Stimulated activated naive CD8-positive, alpha-beta T cell treated with anti-CD3 and anti-CD28 coated beads, Interleukin-15, Interleukin-2, amounts not matched to agents 100 ng/mL and 50 ng/mL, for 24 hours (primary cell): Measurements from ENCODE around the gene NFKBIZ.
"Not testable (repeated sequence)": the region's sequence is repeated elsewhere in the genome, so short reads cannot be mapped to it uniquely, and the experiment has no call there.

Experiments used
- H3K27ac Mint-ChIP-seq: one replicate; pipeline ENCODE4 v1.8.0; 2021; ENCODE audit warnings: mild to moderate bottlenecking, mixed read lengths
- H3K27me3 Mint-ChIP-seq: one replicate; pipeline ENCODE4 v1.8.0; 2021; ENCODE audit warnings: mixed read lengths
- H3K36me3 Mint-ChIP-seq: one replicate; pipeline ENCODE4 v1.8.0; 2021; ENCODE audit warnings: low read depth, mixed read lengths
- H3K4me1 Mint-ChIP-seq: one replicate; pipeline ENCODE4 v1.8.0; 2021; ENCODE audit warnings: low read depth, mixed read lengths
- H3K4me3 Mint-ChIP-seq: one replicate; pipeline ENCODE4 v1.8.0; 2021; ENCODE audit warnings: mild to moderate bottlenecking, mixed read lengths
- H3K9me3 Mint-ChIP-seq: one replicate; pipeline ENCODE4 v1.8.0; 2021; ENCODE audit warnings: mixed read lengths

The NFKBIZ gene

GRCh38 chr3:101851850-101852714, 2.8 kb downstream of the NFKBIZ start:
- Mint-ChIP-seq H3K27ac (peak overlapping the region; percentile 94), H3K9me3 (no peaks in the 10 kb centered on the region)

DNA sequence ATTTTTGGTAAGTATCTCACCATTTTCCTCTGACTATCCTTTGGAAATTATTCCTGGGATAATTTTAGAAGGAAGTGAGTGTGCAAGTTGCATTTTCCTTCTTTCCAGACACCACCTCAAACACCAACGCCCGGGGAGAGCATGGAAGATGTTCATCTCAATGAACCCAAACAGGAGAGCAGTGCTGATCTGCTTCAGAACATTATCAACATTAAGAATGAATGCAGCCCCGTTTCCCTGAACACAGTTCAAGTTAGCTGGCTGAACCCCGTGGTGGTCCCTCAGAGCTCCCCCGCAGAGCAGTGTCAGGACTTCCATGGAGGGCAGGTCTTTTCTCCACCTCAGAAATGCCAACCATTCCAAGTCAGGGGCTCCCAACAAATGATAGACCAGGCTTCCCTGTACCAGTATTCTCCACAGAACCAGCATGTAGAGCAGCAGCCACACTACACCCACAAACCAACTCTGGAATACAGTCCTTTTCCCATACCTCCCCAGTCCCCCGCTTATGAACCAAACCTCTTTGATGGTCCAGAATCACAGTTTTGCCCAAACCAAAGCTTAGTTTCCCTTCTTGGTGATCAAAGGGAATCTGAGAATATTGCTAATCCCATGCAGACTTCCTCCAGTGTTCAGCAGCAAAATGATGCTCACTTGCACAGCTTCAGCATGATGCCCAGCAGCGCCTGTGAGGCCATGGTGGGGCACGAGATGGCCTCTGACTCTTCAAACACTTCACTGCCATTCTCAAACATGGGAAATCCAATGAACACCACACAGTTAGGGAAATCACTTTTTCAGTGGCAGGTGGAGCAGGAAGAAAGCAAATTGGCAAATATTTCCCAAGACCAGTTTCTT, 3.9 kb downstream of the NFKBIZ start:
- H3K27me3 Mint-ChIP-seq, result no peaks in the 10 kb centered on the region
- no peaks in the 10 kb centered on the region for H3K9me3 Mint-ChIP-seq
- peak overlapping the region; percentile 95 for H3K4me3 Mint-ChIP-seq
- peaks cover 74% of the 10 kb centered on the region for H3K4me1 Mint-ChIP-seq
- H3K27ac Mint-ChIP-seq, result peak overlapping the region; percentile 94
- peaks cover 82% of the 10 kb centered on the region for H3K36me3 Mint-ChIP-seq

More at GRCh38 chr3:101851850-101852714, 2.8 kb downstream of the NFKBIZ start:
- Mint-ChIP-seq H3K4me1 (peaks cover 66% of the 10 kb centered on the region), H3K36me3 (peaks cover 71% of the 10 kb centered on the region), H3K4me3 (peak overlapping the region; percentile 95), H3K27me3 (no peaks in the 10 kb centered on the region)

DNA sequence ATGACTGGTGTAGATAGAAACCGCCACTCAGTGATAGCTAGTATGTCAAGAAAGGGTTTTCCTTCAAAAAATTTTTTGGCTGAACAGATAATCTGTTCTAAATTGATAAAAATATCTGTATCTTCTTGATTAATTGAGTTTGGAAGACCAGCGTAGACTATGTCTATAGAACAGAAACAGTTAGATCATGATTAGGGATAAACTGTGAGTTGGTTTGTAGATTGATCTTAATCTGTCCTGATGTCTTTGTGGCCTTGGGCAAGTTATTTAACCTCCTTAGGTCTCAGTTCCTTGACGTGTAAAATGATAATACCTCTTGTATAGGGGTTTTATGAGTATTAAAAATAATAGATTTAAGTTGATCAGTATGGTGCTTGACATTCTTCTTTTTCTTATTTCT, 4.7 kb downstream of the NFKBIZ start:
- no peaks in the 10 kb centered on the region for H3K27me3 Mint-ChIP-seq
- peaks cover 76% of the 10 kb centered on the region for H3K4me1 Mint-ChIP-seq
- no peaks in the 10 kb centered on the region for H3K9me3 Mint-ChIP-seq
- peak overlapping the region; percentile 71 for H3K4me3 Mint-ChIP-seq
- H3K36me3 Mint-ChIP-seq, result peaks cover 90% of the 10 kb centered on the region
- peak overlapping the region; percentile 74 for H3K27ac Mint-ChIP-seq

GRCh38 chr3:101854608-101855304, 5.4 kb downstream of the NFKBIZ start:
- Mint-ChIP-seq H3K9me3 (no peaks in the 10 kb centered on the region), H3K27me3 (no peaks in the 10 kb centered on the region), H3K4me1 (peaks cover 84% of the 10 kb centered on the region), H3K27ac (peak overlapping the region; percentile 74), H3K36me3 (peaks cover 98% of the 10 kb centered on the region), H3K4me3 (peak overlapping the region; percentile 71)

GRCh38 chr3:101857301-101857741, 8.0 kb downstream of the NFKBIZ start:
- Mint-ChIP-seq H3K4me1 (peaks cover 94% of the 10 kb centered on the region), H3K27ac (peak overlapping the region; percentile 15)

DNA sequence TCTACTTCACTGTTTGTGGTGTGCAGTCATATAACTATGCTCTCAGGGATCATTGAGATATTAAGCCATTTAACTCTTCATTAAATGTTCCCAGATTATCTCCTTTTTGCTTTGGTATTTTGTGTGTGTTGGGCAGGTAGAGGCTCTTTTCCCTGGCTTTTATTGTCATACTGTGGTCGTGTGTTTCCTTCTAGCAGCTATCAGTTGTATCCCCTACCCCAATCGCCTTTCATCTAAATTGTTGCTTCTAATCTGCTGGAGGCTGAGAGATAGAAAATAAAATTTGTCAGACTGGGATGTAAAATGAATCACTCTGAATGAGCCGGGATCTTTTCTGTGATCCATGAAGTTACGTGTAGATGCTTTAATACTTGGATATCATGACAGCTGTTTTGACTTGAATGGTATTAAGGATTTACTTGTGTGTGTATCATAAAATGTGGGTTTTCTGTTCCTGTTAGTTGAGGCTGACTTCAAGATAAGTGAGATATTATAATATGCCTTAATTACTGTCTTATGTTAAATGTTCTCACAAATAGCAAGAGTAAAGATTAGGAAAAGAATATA, 9.2 kb downstream of the NFKBIZ start:
- peak overlapping the region; percentile 30 for H3K4me3 Mint-ChIP-seq
- H3K36me3 Mint-ChIP-seq, result peaks cover 99% of the 10 kb centered on the region
- peaks cover 94% of the 10 kb centered on the region for H3K4me1 Mint-ChIP-seq
- H3K27ac Mint-ChIP-seq, result peak overlapping the region; percentile 22
- H3K9me3 Mint-ChIP-seq, result no peaks in the 10 kb centered on the region
- no peaks in the 10 kb centered on the region for H3K27me3 Mint-ChIP-seq

More at GRCh38 chr3:101857301-101857741, 8.0 kb downstream of the NFKBIZ start:
- H3K4me3 Mint-ChIP-seq, result peak overlapping the region; percentile 28
- H3K27me3 Mint-ChIP-seq, result no peaks in the 10 kb centered on the region
- H3K36me3 Mint-ChIP-seq, result peaks cover 99% of the 10 kb centered on the region
- H3K9me3 Mint-ChIP-seq, result no peaks in the 10 kb centered on the region

DNA sequence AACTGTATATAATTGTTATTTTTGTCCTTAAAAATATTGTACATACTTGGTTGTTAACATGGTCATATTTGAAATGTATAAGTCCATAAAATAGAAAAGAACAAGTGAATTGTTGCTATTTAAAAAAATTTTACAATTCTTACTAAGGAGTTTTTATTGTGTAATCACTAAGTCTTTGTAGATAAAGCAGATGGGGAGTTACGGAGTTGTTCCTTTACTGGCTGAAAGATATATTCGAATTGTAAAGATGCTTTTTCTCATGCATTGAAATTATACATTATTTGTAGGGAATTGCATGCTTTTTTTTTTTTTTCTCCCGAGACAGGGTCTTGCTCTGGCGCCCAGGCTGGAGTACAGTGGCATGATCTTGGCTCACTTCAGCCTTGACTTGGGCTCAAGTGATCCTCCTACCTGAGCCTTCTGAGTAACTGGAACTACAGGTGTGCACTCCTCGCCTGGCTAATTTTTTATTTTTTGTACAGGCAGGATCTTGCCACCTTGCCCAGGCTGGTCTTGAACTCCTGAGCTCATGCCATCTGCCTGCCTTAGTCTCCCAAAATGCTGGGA, 10.7 kb downstream of the NFKBIZ start:
- Mint-ChIP-seq H3K27me3 (no peaks in the 10 kb centered on the region), H3K9me3 (no peaks in the 10 kb centered on the region), H3K4me3 (no peak overlapping the region), H3K36me3 (peaks cover 87% of the 10 kb centered on the region), H3K27ac (no peak overlapping the region), H3K4me1 (peaks cover 86% of the 10 kb centered on the region)

DNA sequence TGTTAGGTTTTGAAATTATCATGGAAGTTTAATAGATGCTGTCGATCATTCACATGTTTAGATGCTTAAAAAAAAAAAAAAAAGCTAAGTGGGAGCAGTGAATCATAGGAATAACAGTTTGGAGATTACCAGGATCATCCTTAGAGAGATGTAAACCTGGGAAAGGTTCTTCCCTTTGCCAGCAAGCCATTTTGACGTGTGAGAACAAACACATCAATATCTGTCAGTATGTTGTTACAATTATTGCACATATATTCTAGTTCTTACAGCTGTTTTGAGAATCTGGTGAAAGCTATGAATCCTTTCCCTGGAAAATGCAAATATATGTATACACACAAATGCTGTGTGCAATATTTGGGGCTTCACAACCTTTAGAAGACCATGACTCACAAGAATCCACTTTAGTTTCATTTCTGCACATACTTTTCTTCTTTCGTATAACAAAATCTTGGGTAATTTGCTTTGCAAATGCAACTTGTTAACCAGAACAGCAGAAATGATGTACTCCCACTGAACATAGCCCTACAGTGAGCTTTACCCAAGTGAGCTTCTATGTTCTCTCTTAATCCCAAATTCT, 12.0 kb downstream of the NFKBIZ start:
- Mint-ChIP-seq H3K27ac (peak overlapping the region; percentile 57), H3K9me3 (no peaks in the 10 kb centered on the region), H3K4me1 (peaks cover 77% of the 10 kb centered on the region), H3K27me3 (no peaks in the 10 kb centered on the region), H3K4me3 (no peak overlapping the region), H3K36me3 (peaks cover 74% of the 10 kb centered on the region)

- no peak overlapping the region for H3K4me3 Mint-ChIP-seq
- peak overlapping the region; percentile 43 for H3K27ac Mint-ChIP-seq
- peaks cover 71% of the 10 kb centered on the region for H3K4me1 Mint-ChIP-seq
- H3K9me3 Mint-ChIP-seq, result no peaks in the 10 kb centered on the region
- no peaks in the 10 kb centered on the region for H3K27me3 Mint-ChIP-seq
- H3K36me3 Mint-ChIP-seq, result peaks cover 68% of the 10 kb centered on the region
Observed at GRCh38 chr3:101861789-101862415, 12.6 kb downstream of the NFKBIZ start.

- peaks cover 66% of the 10 kb centered on the region for H3K4me1 Mint-ChIP-seq
- peak overlapping the region; percentile 36 for H3K27ac Mint-ChIP-seq
- peaks cover 62% of the 10 kb centered on the region for H3K36me3 Mint-ChIP-seq
- H3K27me3 Mint-ChIP-seq, result no peaks in the 10 kb centered on the region
- H3K9me3 Mint-ChIP-seq, result no peaks in the 10 kb centered on the region
- H3K4me3 Mint-ChIP-seq, result no peak overlapping the region
Observed at GRCh38 chr3:101862416-101863165, 13.3 kb downstream of the NFKBIZ start.

DNA sequence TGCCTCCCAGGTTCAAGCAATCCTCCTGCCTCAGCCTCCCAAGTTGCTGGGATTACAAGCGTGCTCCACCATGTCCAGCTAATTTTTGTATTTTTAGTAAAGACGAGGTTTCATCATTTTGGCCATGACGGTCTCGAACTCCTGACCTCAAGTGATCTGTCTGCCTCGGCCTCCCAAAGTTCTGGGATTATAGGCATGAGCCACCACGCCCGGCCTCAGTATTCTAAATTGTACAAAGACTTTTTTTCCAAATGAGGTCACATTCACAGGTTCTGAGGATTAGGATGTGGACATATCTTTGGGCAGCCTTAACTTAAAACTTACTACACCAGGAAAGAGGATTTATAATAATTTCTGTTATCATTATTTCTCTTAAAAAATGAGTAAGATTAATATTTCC, 15.6 kb downstream of the NFKBIZ start:
- not testable (repeated sequence) for H3K27me3 Mint-ChIP-seq, H3K4me3 Mint-ChIP-seq, H3K9me3 Mint-ChIP-seq, H3K27ac Mint-ChIP-seq
- H3K4me1 Mint-ChIP-seq, result peaks cover 46% of the 10 kb centered on the region
- peaks cover 38% of the 10 kb centered on the region for H3K36me3 Mint-ChIP-seq

- Mint-ChIP-seq H3K9me3 (no peaks in the 10 kb centered on the region), H3K27me3 (no peaks in the 10 kb centered on the region), H3K4me3 (no peak overlapping the region), H3K27ac (no peak overlapping the region), H3K4me1 (peaks cover 37% of the 10 kb centered on the region), H3K36me3 (peaks cover 28% of the 10 kb centered on the region)
Observed at GRCh38 chr3:101865751-101866509, 16.6 kb downstream of the NFKBIZ start.
